H1 (cell line): ENCODE data around the gene WNT7A. TPM values are rescaled to one million over a fixed set of nuclear protein-coding genes. Genes with fewer than 3 reads are reported as not detected.
A peak's percentile ranks its signal among the peaks of the same experiment; 100 is the strongest.

Experiments
- CTCF ChIA-PET: fragments of 300-600 bp; sonication (Branson Sonifier 250); formaldehyde crosslinking; loops from one replicate; lab custom pipeline; 2021; ENCODE audit not compliant: partially characterized antibody; lab: Charles Lee
- POLR2A ChIA-PET: fragments of 300-600 bp; sonication (Branson Sonifier 250); formaldehyde crosslinking; loops from one replicate; lab custom pipeline; 2021; ENCODE audit warnings: inconsistent platforms; ENCODE audit not compliant: partially characterized antibody; lab: Charles Lee
- DNase-seq, 2 experiments: peaks; one replicate each; pipeline versions ENCODE4 v3.0.0 to v3.0.0-alpha.2; 2010 to 2022; ENCODE audit warnings: low spot score in 2 of 2, low read depth in 1 of 2, mixed read lengths in 1 of 2
- FAIRE-seq: peaks from 2 replicates; lab custom pipeline; 2011; peaks lifted over from hg19 to GRCh38; lab: Jason Lieb, UNC
- H2AFZ ChIP-seq: 2 replicates; pipeline ENCODE4 v1.8.1; 2012; ENCODE audit warnings: low read length, inconsistent platforms
- H2AK5ac ChIP-seq: 2 replicates; pipeline ENCODE4 v1.6.1; 2013; ENCODE audit warnings: low read depth, low read length
- H2BK120ac ChIP-seq: replicated peaks from 2 replicates; pipeline ENCODE3; 2013; ENCODE audit warnings: low read depth, low read length, inconsistent platforms
- H2BK12ac ChIP-seq: 2 replicates; pipeline ENCODE4 v1.6.1; 2013; ENCODE audit warnings: low read depth, low read length
- H2BK15ac ChIP-seq: 2 replicates; pipeline ENCODE4 v1.6.1; 2013; ENCODE audit warnings: low read length
- H2BK20ac ChIP-seq: 2 replicates; pipeline ENCODE4 v1.6.1; 2013; ENCODE audit warnings: low read length
- H2BK5ac ChIP-seq: 2 replicates; pipeline ENCODE4 v1.6.1; 2013; ENCODE audit warnings: low read depth, low read length
- H3K14ac ChIP-seq: 2 replicates; pipeline ENCODE4 v1.6.1; 2013; ENCODE audit warnings: inconsistent platforms; ENCODE audit not compliant: insufficient read length
- H3K18ac ChIP-seq: 2 replicates; pipeline ENCODE4 v1.6.1; 2013; ENCODE audit warnings: low read length; ENCODE audit errors: extremely low read depth
- H3K23ac ChIP-seq: 2 replicates; pipeline ENCODE4 v1.6.1; 2013; ENCODE audit warnings: inconsistent platforms; ENCODE audit not compliant: insufficient read length
- H3K23me2 ChIP-seq: 2 replicates; pipeline ENCODE4 v1.6.1; 2013; ENCODE audit warnings: low read depth, low read length
- H3K27ac ChIP-seq: 2 replicates; pipeline ENCODE4 v1.6.1; 2011; ENCODE audit warnings: low read depth, low read length, inconsistent platforms
- H3K27me3 ChIP-seq, 4 experiments: replicated peaks in 1 of 4; 1 replicate in 1 of 4; 2 replicates in 3 of 4; pipeline versions ENCODE4 v1.6.1 to v1.8.1; 2011 to 2013; ENCODE audit warnings: low read length in 3 of 4, mild to moderate bottlenecking in 3 of 4, inconsistent platforms in 2 of 4, mixed read lengths in 2 of 4, moderate library complexity in 1 of 4; ENCODE audit not compliant: control insufficient read depth in 3 of 4, insufficient read depth in 3 of 4; ENCODE audit errors: extremely low read depth in 1 of 4
- H3K36me3 ChIP-seq, 4 experiments: 2 replicates each; pipeline versions ENCODE4 v1.6.1 to v1.8.1; 2011 to 2013; ENCODE audit warnings: mild to moderate bottlenecking in 4 of 4, low read length in 3 of 4, moderate library complexity in 2 of 4, control low read depth in 1 of 4, inconsistent platforms in 1 of 4; ENCODE audit not compliant: insufficient read depth in 4 of 4, control insufficient read depth in 2 of 4
- H3K4ac ChIP-seq: replicated peaks from 2 replicates; pipeline ENCODE3; 2013; ENCODE audit warnings: low read length, low read depth, mixed read lengths, inconsistent platforms; ENCODE audit not compliant: insufficient read length
- H3K4me1 ChIP-seq, 4 experiments: replicated peaks in 1 of 4; 1 replicate in 1 of 4; 2 replicates in 3 of 4; pipeline versions ENCODE4 v1.6.1 to v1.8.1; 2011 to 2013; ENCODE audit warnings: low read length in 3 of 4, inconsistent platforms in 2 of 4, mixed read lengths in 1 of 4; ENCODE audit not compliant: insufficient read depth in 4 of 4, control insufficient read depth in 3 of 4
- H3K4me2 ChIP-seq, 2 experiments: 2 replicates each; pipeline versions ENCODE4 v1.6.1 to v1.8.1; 2011 to 2013; ENCODE audit warnings: low read depth in 2 of 2, low read length in 2 of 2, control low read depth in 1 of 2, inconsistent platforms in 1 of 2, mild to moderate bottlenecking in 1 of 2; ENCODE audit not compliant: insufficient read depth in 1 of 2
- H3K4me3 ChIP-seq, 4 experiments: fragments of 200-600, 300-600 bp in 1 of 4; sonication (generic), shearing (Covaris generic), sonication (Bioruptor Twin) in 1 of 4; 2 replicates each; pipeline versions ENCODE4 v1.5.1 to v1.8.1; 2011 to 2016; ENCODE audit warnings: low read length in 4 of 4, low read depth in 3 of 4, control low read depth in 2 of 4, inconsistent platforms in 2 of 4, mild to moderate bottlenecking in 2 of 4, mixed read lengths in 1 of 4, moderate library complexity in 1 of 4; ENCODE audit not compliant: insufficient read depth in 2 of 4; ENCODE audit errors: extremely low read depth in 1 of 4
- H3K56ac ChIP-seq: replicated peaks from 2 replicates; pipeline ENCODE3; 2013; ENCODE audit warnings: low read depth, mild to moderate bottlenecking, mixed read lengths, low read length, inconsistent platforms; ENCODE audit not compliant: insufficient read length
- H3K79me1 ChIP-seq: 2 replicates; pipeline ENCODE4 v1.6.1; 2013; ENCODE audit warnings: low read depth, low read length, control low read depth
- H3K79me2 ChIP-seq, 2 experiments: 2 replicates each; pipeline versions ENCODE4 v1.6.1 to v1.8.1; 2012 to 2013; ENCODE audit warnings: low read length in 2 of 2, mild to moderate bottlenecking in 2 of 2, inconsistent platforms in 1 of 2; ENCODE audit not compliant: insufficient read depth in 2 of 2, control insufficient read depth in 1 of 2
- H3K9ac ChIP-seq, 4 experiments: replicated peaks in 1 of 4; 1 replicate in 1 of 4; 2 replicates in 3 of 4; pipeline versions ENCODE4 v1.6.1 to v1.8.1; 2011 to 2013; ENCODE audit warnings: low read depth in 3 of 4, low read length in 3 of 4, control low read depth in 2 of 4, mild to moderate bottlenecking in 2 of 4, moderate library complexity in 2 of 4, inconsistent platforms in 1 of 4; ENCODE audit errors: extremely low read depth in 1 of 4
- H3K9me3 ChIP-seq, 2 experiments: 2 replicates each; pipeline versions ENCODE4 v1.6.1 to v1.8.1; 2012 to 2013; ENCODE audit warnings: mild to moderate bottlenecking in 2 of 2, moderate library complexity in 2 of 2, control low read depth in 1 of 2, inconsistent platforms in 1 of 2, low read depth in 1 of 2, low read length in 1 of 2, mixed read lengths in 1 of 2; ENCODE audit not compliant: insufficient read depth in 2 of 2
- H4K20me1 ChIP-seq, 2 experiments: replicated peaks in 1 of 2; 2 replicates each; pipeline versions ENCODE3 to v1.8.1; 2011 to 2013; ENCODE audit warnings: inconsistent platforms in 2 of 2, low read length in 2 of 2, mild to moderate bottlenecking in 1 of 2; ENCODE audit not compliant: insufficient read depth in 2 of 2, control insufficient read depth in 1 of 2
- H4K5ac ChIP-seq: 2 replicates; pipeline ENCODE4 v1.6.1; 2013; ENCODE audit warnings: low read length, low read depth, mixed read lengths, inconsistent platforms; ENCODE audit not compliant: insufficient read length
- H4K8ac ChIP-seq: 2 replicates; pipeline ENCODE4 v1.8.0; 2013; ENCODE audit warnings: mild to moderate bottlenecking, moderate library complexity, low read length, inconsistent platforms; ENCODE audit not compliant: insufficient read depth; ENCODE audit errors: extremely low read depth
- H4K91ac ChIP-seq: replicated peaks from 2 replicates; pipeline ENCODE3; 2013; ENCODE audit warnings: low read length, mixed read lengths, inconsistent platforms; ENCODE audit not compliant: insufficient read length
- BRCA1 ChIP-seq: IDR thresholded peaks from 2 replicates; pipeline ENCODE4 v1.6.1; 2012; ENCODE audit warnings: low read depth, low read length, improper control_type of control experiment
- CBX5 ChIP-seq: fragments of 300-800, 300-1000 bp; sonication (generic); IDR thresholded peaks from 2 replicates; pipeline ENCODE4 v1.7.1; 2016; ENCODE audit warnings: antibody characterized with exemption, low read length, low read depth
- CEBPB ChIP-seq: IDR thresholded peaks from 2 replicates; pipeline ENCODE4 v1.6.1; 2012; ENCODE audit warnings: low read depth, low read length
- CTBP2 ChIP-seq: IDR thresholded peaks from 2 replicates; pipeline ENCODE4 v1.7.0; 2011; ENCODE audit warnings: borderline replicate concordance, mild to moderate bottlenecking, moderate library complexity, mixed read lengths, low read length; ENCODE audit not compliant: insufficient read depth, insufficient read length
- HDAC2 ChIP-seq, 2 experiments: fragments of 300-600 bp in 1 of 2; sonication (generic) in 1 of 2; IDR thresholded peaks; 2 replicates each; pipeline ENCODE4 v1.6.1; 2011 to 2012; ENCODE audit warnings: low read depth in 2 of 2, low read length in 2 of 2, mild to moderate bottlenecking in 2 of 2, moderate library complexity in 2 of 2, borderline replicate concordance in 1 of 2, inconsistent platforms in 1 of 2
- JUN ChIP-seq: IDR thresholded peaks from 2 replicates; pipeline ENCODE4 v1.6.1; 2011; ENCODE audit warnings: low read depth, mild to moderate bottlenecking, improper control_type of control experiment, low read length
- NRF1 ChIP-seq: IDR thresholded peaks from 2 replicates; pipeline ENCODE4 v1.6.1; 2011; ENCODE audit warnings: mild to moderate bottlenecking, low read depth, low read length, improper control_type of control experiment
- RAD21 ChIP-seq, 2 experiments: IDR thresholded peaks in 1 of 2; conservative IDR thresholded peaks in 1 of 2; 2 replicates each; pipeline ENCODE4 v1.6.1; 2011; ENCODE audit warnings: low read depth in 2 of 2, low read length in 2 of 2, improper control_type of control experiment in 1 of 2, inconsistent platforms in 1 of 2, mild to moderate bottlenecking in 1 of 2, moderate library complexity in 1 of 2
- RFX5 ChIP-seq: IDR thresholded peaks from 2 replicates; pipeline ENCODE4 v1.6.1; 2011; ENCODE audit warnings: low read depth, low read length, improper control_type of control experiment, borderline replicate concordance
- WGBS, 2 experiments: shearing (Covaris generic) in 1 of 2; methylation state at CpG; one replicate each; pipeline versions ENCODE4 v1.1.6 to v1.1.7; 2013 to 2015; ENCODE audit warnings: low lambda C conversion rate in 2 of 2, mixed read lengths in 2 of 2, inconsistent platforms in 1 of 2, low coverage in 1 of 2, missing lambda C conversion rate in 1 of 2; ENCODE audit not compliant: insufficient replicate concordance in 2 of 2, insufficient coverage in 1 of 2, insufficient read length in 1 of 2; ENCODE audit errors: extremely low coverage in 1 of 2, missing lambda C conversion rate in 1 of 2; 5-methylcytosine and 5-hydroxymethylcytosine counted together
- polyA plus RNA-seq, 7 experiments: library from polyadenylated mRNA; depleted of rRNA in 3 of 7; stranded (reverse) in 5 of 7; unstranded in 2 of 7; fragments of >200 nt in 5 of 7; fragments of 200-250 nt in 2 of 7; gene quantifications; 1 replicate in 5 of 7; 2 replicates in 1 of 7; 4 replicates in 1 of 7; pipeline versions ENCODE4 v1.2.1 to v1.2.3, GENCODE V29; 2011 to 2013; ENCODE audit warnings: missing spikeins in 2 of 7, mixed read lengths in 2 of 7
- total RNA-seq: library from RNA; stranded (reverse); fragmentation: NEBNext Ultra II Directional; extraction: Animal tissue kit (Norgen Biotek cat#: 25700); gene quantifications from 2 replicates; pipeline ENCODE4 v1.2.1, GENCODE V29; 2021

WNT7A gene
- total and polyA plus RNA-seq, 2 of the 8 experiments (the other 6 are each of a cell fraction or from before 2014, with no cell fraction given): 0.02 TPM; not detected in 1

- H2BK120ac ChIP-seq: no peak overlapping the region
- H3K27ac ChIP-seq: no peak overlapping the region
- H2BK15ac ChIP-seq: no peak overlapping the region
- no peak overlapping the region for H4K5ac ChIP-seq
- no peak overlapping the region for H2AFZ ChIP-seq
- H3K79me2 ChIP-seq: no peaks in the 10 kb centered on the region
- no peak overlapping the region for H2AK5ac ChIP-seq
- 75% methylated on average over 8 of the region's 9 CpGs; no CpG with 5 or more reads in 1 of the 2 experiments for WGBS, 2 experiments
- H3K23ac ChIP-seq: no peak overlapping the region
- H3K9ac ChIP-seq: no peak overlapping the region
- H3K4me3 ChIP-seq: no peak overlapping the region
- no peak overlapping the region for H3K56ac ChIP-seq
- H2BK20ac ChIP-seq: peak overlapping the region; percentile 25; the same call in 1 of the 2 replicates
- H4K8ac ChIP-seq: no peak overlapping the region
- H3K9me3 ChIP-seq: no peaks in the 10 kb centered on the region
- no peaks in the 10 kb centered on the region for H3K27me3 ChIP-seq
- H3K79me1 ChIP-seq: 0 out of 2 replicates have a peak, but pooled peaks cover 2% of the 10 kb centered on the region
- POLR2A ChIA-PET: interaction anchor here (0.9 to 1.4 kb wide), 2 partner anchors 14 to 25 kb away, joined by 3 to 5 read pairs; no protein-coding TSS in a partner anchor
- peak overlapping the region; percentile 48; the same call in 1 of the 2 replicates for H3K18ac ChIP-seq
- H4K20me1 ChIP-seq: peaks cover 0 to 1% of the 10 kb centered on the region in 2 experiments
- DNase-seq (peak in 1 of 2 experiments; percentile 36), FAIRE-seq (no peak)
- no peak overlapping the region for H3K4ac ChIP-seq
- H3K36me3 ChIP-seq: no peaks in the 10 kb centered on the region
- no peaks in the 10 kb centered on the region; the same call in 1 of the 2 replicates for H3K23me2 ChIP-seq
- H3K14ac ChIP-seq: no peak overlapping the region
- peak overlapping the region in 1 of 2 experiments; percentile 15; a peak in 1 of 4 replicates for H3K4me2 ChIP-seq
- CTCF ChIA-PET: interaction anchor here (0.6 to 1.7 kb wide), 10 partner anchors 12 to 1533 kb away, joined by 3 to 7 read pairs (median 3); no protein-coding TSS in a partner anchor
- H2BK12ac ChIP-seq: 0 out of 2 replicates have a peak overlapping the region, but pooled peaks have one; percentile 90
- peak overlapping the region; percentile 73; the same call in 1 of the 2 replicates for H2BK5ac ChIP-seq
- peaks cover 0 to 10% (median 4%) of the 10 kb centered on the region in 4 experiments; a peak in 5 of 7 replicates for H3K4me1 ChIP-seq
- no peak overlapping the region for H4K91ac ChIP-seq
- no peak for TF ChIP-seq CTBP2
- TF ChIP-seq JUN: no peak
- TF ChIP-seq BRCA1: no peak
- no peak for TF ChIP-seq NRF1
- no peak for TF ChIP-seq CEBPB
- no peak for TF ChIP-seq RAD21 (IDR thresholded peaks at IDR 0.05 in 1 of 2, conservative IDR thresholded peaks at IDR 0.05 in 1 of 2; ENCODE audit: low read depth in 2 of 2, low read length in 2 of 2)
- peak in 1 of 2 experiments; percentile 43; a peak in 1 of 4 replicates for TF ChIP-seq HDAC2 (IDR thresholded peaks at IDR 0.05; ENCODE audit: borderline replicate concordance in 1 of 2, low read depth in 2 of 2, low read length in 2 of 2)
- TF ChIP-seq CBX5: no peak
- TF ChIP-seq RFX5: no peak
These were observed 109.4 kb downstream of the WNT7A start for GRCh38 chr3:13770170-13771169.
